Neural cell (in vitro differentiated cells): Measurements from ENCODE around the gene MGAT5.

Source experiments
- CTCF ChIP-seq: fragments of 450-650 bp; IDR thresholded peaks from 2 replicates; pipeline ENCODE4 v1.5.1; 2014; ENCODE audit warnings: antibody characterized with exemption, mild to moderate bottlenecking, moderate library complexity; ENCODE audit not compliant: poor library complexity, severe bottlenecking
- POLR2AphosphoS5 ChIP-seq: IDR thresholded peaks from 2 replicates; pipeline ENCODE4 v1.6.1; 2012
- TAF1 ChIP-seq: IDR thresholded peaks from 2 replicates; pipeline ENCODE4 v1.6.1; 2012; ENCODE audit warnings: low read depth

- TF ChIP-seq CTCF (peak; percentile 96), POLR2AphosphoS5 (peak; percentile 52), TAF1 (no peak)
Measured at GRCh38 chr2:134411828-134412638, 158.2 kb downstream of the MGAT5 start.
